NB4 (cell line): ENCODE results near the gene DCTN5.

Experiments used
- MYC ChIP-seq: IDR thresholded peaks from 2 replicates; pipeline ENCODE4 v1.6.1; 2011; ENCODE audit warnings: low read depth, low read length
- POLR2A ChIP-seq: IDR thresholded peaks from 2 replicates; pipeline ENCODE4 v1.6.1; 2011; ENCODE audit warnings: mild to moderate bottlenecking; ENCODE audit not compliant: insufficient read length; ENCODE audit errors: extremely low read depth
- TF ChIP-seq, protein P1 (sequence below): IDR thresholded peaks from one replicate; pipeline ENCODE4 v1.5.1; 2012; ENCODE audit warnings: low read depth, low read length
- TF ChIP-seq, protein P2 (sequence below): IDR thresholded peaks from 2 replicates; pipeline ENCODE4 v1.6.1; 2011; ENCODE audit warnings: low read depth, low read length

DNA sequence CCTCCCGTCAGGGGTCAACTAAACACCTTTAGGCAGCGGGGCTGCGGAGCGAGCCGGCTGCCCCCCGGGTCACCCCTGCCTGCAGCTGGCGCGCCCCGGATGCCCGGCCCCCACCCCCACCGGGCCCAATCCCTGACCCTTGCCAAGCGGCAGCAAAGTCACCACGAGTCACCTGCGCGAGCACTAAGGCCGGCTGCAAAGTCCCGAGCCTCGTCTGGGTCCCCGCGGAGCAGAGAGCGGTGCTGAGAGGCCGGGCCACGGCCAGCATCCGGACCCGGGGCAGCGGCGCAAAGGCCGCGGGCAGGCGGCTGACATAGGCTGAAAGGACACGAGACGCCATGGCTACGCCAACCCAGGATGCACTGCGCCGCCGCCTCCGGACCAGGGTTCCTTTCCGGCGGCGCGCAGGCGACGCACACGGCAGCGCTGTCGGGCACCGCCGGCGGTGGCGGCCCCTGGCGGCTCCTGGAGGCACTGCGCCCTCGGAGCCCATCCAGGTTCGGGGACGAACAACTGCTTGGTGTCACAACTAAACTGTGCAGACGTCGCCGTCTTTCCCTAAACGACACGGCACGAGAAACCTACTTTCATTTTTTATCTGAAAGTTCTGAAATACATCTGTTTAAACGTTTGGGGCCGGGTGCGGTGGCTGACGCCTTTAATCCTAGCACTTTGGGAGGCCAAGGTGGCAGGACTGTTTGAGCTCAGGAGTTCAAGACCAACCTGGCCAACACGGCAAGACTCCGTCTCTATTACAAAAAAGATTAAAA is 45.1 kb upstream of the DCTN5 start, which contains the start of gene NDUFAB1:
- TF ChIP-seq, protein P1, sequence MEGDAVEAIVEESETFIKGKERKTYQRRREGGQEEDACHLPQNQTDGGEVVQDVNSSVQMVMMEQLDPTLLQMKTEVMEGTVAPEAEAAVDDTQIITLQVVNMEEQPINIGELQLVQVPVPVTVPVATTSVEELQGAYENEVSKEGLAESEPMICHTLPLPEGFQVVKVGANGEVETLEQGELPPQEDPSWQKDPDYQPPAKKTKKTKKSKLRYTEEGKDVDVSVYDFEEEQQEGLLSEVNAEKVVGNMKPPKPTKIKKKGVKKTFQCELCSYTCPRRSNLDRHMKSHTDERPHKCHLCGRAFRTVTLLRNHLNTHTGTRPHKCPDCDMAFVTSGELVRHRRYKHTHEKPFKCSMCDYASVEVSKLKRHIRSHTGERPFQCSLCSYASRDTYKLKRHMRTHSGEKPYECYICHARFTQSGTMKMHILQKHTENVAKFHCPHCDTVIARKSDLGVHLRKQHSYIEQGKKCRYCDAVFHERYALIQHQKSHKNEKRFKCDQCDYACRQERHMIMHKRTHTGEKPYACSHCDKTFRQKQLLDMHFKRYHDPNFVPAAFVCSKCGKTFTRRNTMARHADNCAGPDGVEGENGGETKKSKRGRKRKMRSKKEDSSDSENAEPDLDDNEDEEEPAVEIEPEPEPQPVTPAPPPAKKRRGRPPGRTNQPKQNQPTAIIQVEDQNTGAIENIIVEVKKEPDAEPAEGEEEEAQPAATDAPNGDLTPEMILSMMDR = peak; percentile 88
- TF ChIP-seq MYC (peak; percentile 91), POLR2A (peak; percentile 73)
- TF ChIP-seq, protein P2, sequence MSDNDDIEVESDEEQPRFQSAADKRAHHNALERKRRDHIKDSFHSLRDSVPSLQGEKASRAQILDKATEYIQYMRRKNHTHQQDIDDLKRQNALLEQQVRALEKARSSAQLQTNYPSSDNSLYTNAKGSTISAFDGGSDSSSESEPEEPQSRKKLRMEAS = peak; percentile 81
